LNCaP clone FGC (cell line): Measurements from ENCODE around the gene CDC42EP4.

Experiments
- DNase-seq: peaks from one replicate; pipeline ENCODE4 v3.0.0-alpha.2; 2011; ENCODE audit warnings: low read depth
- H3K4me3 ChIP-seq: 2 replicates; pipeline ENCODE4 v1.5.1; 2011; ENCODE audit warnings: mild to moderate bottlenecking, low read depth, low read length, control low read depth
- TF ChIP-seq, protein P1 (sequence below): IDR thresholded peaks from 2 replicates; pipeline ENCODE4 v1.5.1; 2012; ENCODE audit warnings: mild to moderate bottlenecking; ENCODE audit not compliant: control insufficient read depth, insufficient read depth; ENCODE audit errors: extremely low read depth

CDC42EP4 gene

GRCh38 chr17:73320601-73321264 lies 8.9 kb upstream of the CDC42EP4 start:
- TF ChIP-seq, protein P1, sequence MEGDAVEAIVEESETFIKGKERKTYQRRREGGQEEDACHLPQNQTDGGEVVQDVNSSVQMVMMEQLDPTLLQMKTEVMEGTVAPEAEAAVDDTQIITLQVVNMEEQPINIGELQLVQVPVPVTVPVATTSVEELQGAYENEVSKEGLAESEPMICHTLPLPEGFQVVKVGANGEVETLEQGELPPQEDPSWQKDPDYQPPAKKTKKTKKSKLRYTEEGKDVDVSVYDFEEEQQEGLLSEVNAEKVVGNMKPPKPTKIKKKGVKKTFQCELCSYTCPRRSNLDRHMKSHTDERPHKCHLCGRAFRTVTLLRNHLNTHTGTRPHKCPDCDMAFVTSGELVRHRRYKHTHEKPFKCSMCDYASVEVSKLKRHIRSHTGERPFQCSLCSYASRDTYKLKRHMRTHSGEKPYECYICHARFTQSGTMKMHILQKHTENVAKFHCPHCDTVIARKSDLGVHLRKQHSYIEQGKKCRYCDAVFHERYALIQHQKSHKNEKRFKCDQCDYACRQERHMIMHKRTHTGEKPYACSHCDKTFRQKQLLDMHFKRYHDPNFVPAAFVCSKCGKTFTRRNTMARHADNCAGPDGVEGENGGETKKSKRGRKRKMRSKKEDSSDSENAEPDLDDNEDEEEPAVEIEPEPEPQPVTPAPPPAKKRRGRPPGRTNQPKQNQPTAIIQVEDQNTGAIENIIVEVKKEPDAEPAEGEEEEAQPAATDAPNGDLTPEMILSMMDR: no peak
- no peak overlapping the region for H3K4me3 ChIP-seq
- no peak for DNase-seq

- TF ChIP-seq, protein P1: no peak
- no peak for DNase-seq
Observed at GRCh38 chr17:73319766-73320165, 8.0 kb upstream of the CDC42EP4 start.

GRCh38 chr17:73318836-73319235 lies 7.0 kb upstream of the CDC42EP4 start:
- TF ChIP-seq, protein P1: no peak

More at GRCh38 chr17:73319766-73320165, 8.0 kb upstream of the CDC42EP4 start:
- no peak overlapping the region for H3K4me3 ChIP-seq

DNA sequence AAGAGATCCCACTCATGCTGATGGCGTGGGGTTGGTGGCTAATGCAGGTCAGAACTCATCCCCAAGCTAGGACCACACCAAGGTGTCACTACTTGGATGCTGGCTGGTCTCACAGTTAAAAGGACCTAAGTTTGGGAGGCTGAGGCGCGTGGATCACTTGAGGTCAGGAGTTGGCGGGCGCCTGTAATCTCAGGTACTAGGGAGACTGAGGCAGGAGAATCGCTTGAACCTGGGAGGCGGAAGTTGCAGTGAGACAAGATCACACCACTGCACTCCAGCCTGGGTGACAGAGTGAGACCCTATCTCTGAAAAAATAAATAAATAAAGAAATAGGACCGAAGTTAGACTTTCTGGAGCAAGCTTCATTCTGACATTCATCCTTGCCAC lies 6.6 kb upstream of the CDC42EP4 start:
- H3K4me3 ChIP-seq: no peak overlapping the region
- DNase-seq: no peak
- TF ChIP-seq, protein P1: no peak

More at GRCh38 chr17:73318836-73319235, 7.0 kb upstream of the CDC42EP4 start:
- H3K4me3 ChIP-seq: no peak overlapping the region
- DNase-seq: no peak

GRCh38 chr17:73317513-73318426 lies 6.0 kb upstream of the CDC42EP4 start:
- TF ChIP-seq, protein P1: no peak
- no peak overlapping the region for H3K4me3 ChIP-seq
- DNase-seq: no peak

DNA sequence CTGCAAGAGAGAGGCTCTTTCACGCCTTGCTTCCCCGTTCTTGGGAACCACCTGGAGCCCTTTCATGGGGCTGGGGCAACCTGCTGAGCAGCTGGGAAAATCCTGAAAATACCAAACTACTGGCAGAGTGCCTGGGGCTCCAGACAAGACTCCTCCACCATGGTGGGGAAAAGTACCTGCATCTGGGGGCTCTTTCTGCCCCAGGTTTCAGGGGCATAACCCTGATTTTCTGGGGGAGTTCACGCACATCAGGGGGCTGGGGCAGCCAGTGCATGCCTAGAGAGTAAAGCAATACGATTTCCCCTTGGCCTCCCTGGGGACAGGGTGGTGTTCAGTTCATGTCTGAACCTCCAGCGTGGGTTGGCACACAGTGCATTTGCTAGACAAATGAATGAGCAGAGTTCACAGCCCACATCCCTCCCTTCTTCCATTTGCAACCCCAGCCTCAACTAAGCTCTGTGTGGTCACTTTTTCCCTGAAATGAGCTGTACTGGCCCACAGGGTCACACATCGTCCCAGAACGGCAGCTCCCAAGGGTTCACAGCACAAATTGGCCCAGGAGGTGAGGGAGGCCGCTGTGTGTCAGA lies 5.2 kb upstream of the CDC42EP4 start:
- no peak for DNase-seq
- H3K4me3 ChIP-seq: no peak overlapping the region
- TF ChIP-seq, protein P1: no peak
